Measurements from ENCODE around the gene HTRA1.

HTRA1 gene

GRCh38 chr10:122455376-122456079, 5.8 kb upstream of the HTRA1 start:
- no peak for DNase-seq (ENCODE audit: low read depth)
- no peak overlapping the region for H3K9ac ChIP-seq (ENCODE audit: low read length)

DNA sequence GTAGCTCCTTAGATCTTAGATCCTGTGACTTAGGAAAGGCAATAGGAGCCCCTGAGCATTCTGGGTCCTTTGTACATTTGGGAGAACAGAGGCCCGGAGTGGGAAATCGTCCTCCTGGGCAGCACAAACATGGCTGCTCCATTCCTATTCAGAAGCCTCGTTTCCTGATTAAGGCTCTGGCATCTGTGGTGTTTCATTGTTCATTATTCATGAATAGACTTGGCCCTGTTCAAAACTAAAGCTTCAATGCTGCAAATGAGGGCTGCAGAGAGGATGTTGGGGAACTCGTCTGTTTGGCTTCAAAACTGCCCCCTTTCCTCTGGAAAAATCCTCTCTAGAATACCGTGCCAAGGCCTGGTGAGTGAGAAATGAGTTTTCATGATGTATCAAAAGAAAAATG, 3.4 kb upstream of the HTRA1 start:
- Histone ChIP-seq H3K9ac (ENCODE audit: low read length) (no peak overlapping the region), H3K9me3 (ENCODE audit: control insufficient read depth, low read length) (no peaks in the 10 kb centered on the region), H3K4me3 (ENCODE audit: low read length) (no peak overlapping the region), H3K27me3 (replicated peaks; ENCODE audit: control insufficient read depth, insufficient read depth, low read length) (no peaks in the 10 kb centered on the region), H3K36me3 (ENCODE audit: control insufficient read depth, insufficient read depth, low read length, severe bottlenecking) (no peaks in the 10 kb centered on the region), H3K4me1 (ENCODE audit: control insufficient read depth, insufficient read depth, low read length) (peaks cover 8% of the 10 kb centered on the region)
- DNase-seq (ENCODE audit: low read depth), result no peak

More at GRCh38 chr10:122455376-122456079, 5.8 kb upstream of the HTRA1 start:
- Histone ChIP-seq H3K4me1 (ENCODE audit: control insufficient read depth, insufficient read depth, low read length) (peaks cover 5% of the 10 kb centered on the region), H3K9me3 (ENCODE audit: control insufficient read depth, low read length) (no peaks in the 10 kb centered on the region), H3K27me3 (replicated peaks; ENCODE audit: control insufficient read depth, insufficient read depth, low read length) (no peaks in the 10 kb centered on the region), H3K36me3 (ENCODE audit: control insufficient read depth, insufficient read depth, low read length, severe bottlenecking) (no peaks in the 10 kb centered on the region), H3K4me3 (ENCODE audit: low read length) (no peak overlapping the region)

- Histone ChIP-seq H3K4me1 (ENCODE audit: control insufficient read depth, insufficient read depth, low read length) (peaks cover 15% of the 10 kb centered on the region), H3K36me3 (ENCODE audit: control insufficient read depth, insufficient read depth, low read length, severe bottlenecking) (no peaks in the 10 kb centered on the region), H3K9ac (ENCODE audit: low read length) (no peak overlapping the region), H3K4me3 (ENCODE audit: low read length) (no peak overlapping the region), H3K27me3 (replicated peaks; ENCODE audit: control insufficient read depth, insufficient read depth, low read length) (no peaks in the 10 kb centered on the region), H3K9me3 (ENCODE audit: control insufficient read depth, low read length) (no peaks in the 10 kb centered on the region)
- no peak for DNase-seq (ENCODE audit: low read depth)
Measured at GRCh38 chr10:122458693-122459092, 2.7 kb upstream of the HTRA1 start.

GRCh38 chr10:122459561-122460273, 1.6 kb upstream of the HTRA1 start:
- DNase-seq (ENCODE audit: low read depth), result peak; percentile 50
- Histone ChIP-seq H3K4me1 (ENCODE audit: control insufficient read depth, insufficient read depth, low read length) (peaks cover 25% of the 10 kb centered on the region), H3K9ac (ENCODE audit: low read length) (peak overlapping the region; percentile 84), H3K36me3 (ENCODE audit: control insufficient read depth, insufficient read depth, low read length, severe bottlenecking) (no peaks in the 10 kb centered on the region), H3K9me3 (ENCODE audit: control insufficient read depth, low read length) (no peaks in the 10 kb centered on the region), H3K4me3 (ENCODE audit: low read length) (no peak overlapping the region), H3K27me3 (replicated peaks; ENCODE audit: control insufficient read depth, insufficient read depth, low read length) (no peaks in the 10 kb centered on the region)

DNA sequence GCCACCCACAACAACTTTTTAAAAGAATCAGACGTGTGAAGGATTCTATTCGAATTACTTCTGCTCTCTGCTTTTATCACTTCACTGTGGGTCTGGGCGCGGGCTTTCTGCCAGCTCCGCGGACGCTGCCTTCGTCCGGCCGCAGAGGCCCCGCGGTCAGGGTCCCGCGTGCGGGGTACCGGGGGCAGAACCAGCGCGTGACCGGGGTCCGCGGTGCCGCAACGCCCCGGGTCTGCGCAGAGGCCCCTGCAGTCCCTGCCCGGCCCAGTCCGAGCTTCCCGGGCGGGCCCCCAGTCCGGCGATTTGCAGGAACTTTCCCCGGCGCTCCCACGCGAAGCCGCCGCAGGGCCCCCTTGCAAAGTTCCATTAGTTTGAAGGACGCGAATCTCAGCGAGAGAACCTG, 461 bp upstream of the HTRA1 start:
- H3K9ac ChIP-seq (ENCODE audit: low read length), result peak overlapping the region; percentile 84
- peak overlapping the region; percentile 80 for H3K4me3 ChIP-seq (ENCODE audit: low read length)
- DNase-seq (ENCODE audit: low read depth), result peak; percentile 22
- no peaks in the 10 kb centered on the region for H3K27me3 ChIP-seq (replicated peaks; ENCODE audit: control insufficient read depth, insufficient read depth, low read length)
- H3K9me3 ChIP-seq (ENCODE audit: control insufficient read depth, low read length), result no peaks in the 10 kb centered on the region
- H3K4me1 ChIP-seq (ENCODE audit: control insufficient read depth, insufficient read depth, low read length), result peaks cover 35% of the 10 kb centered on the region
- H3K36me3 ChIP-seq (ENCODE audit: control insufficient read depth, insufficient read depth, low read length, severe bottlenecking), result no peaks in the 10 kb centered on the region

GRCh38 chr10:122461729-122462532, 578 bp downstream of the HTRA1 start:
- H3K9ac ChIP-seq (ENCODE audit: low read length), result peak overlapping the region; percentile 93
- H3K4me1 ChIP-seq (ENCODE audit: control insufficient read depth, insufficient read depth, low read length), result peaks cover 35% of the 10 kb centered on the region
- H3K4me3 ChIP-seq (ENCODE audit: low read length), result peak overlapping the region; percentile 98
- H3K9me3 ChIP-seq (ENCODE audit: control insufficient read depth, low read length), result no peaks in the 10 kb centered on the region
- DNase-seq (ENCODE audit: low read depth), result no peak
- H3K36me3 ChIP-seq (ENCODE audit: control insufficient read depth, insufficient read depth, low read length, severe bottlenecking), result no peaks in the 10 kb centered on the region
- H3K27me3 ChIP-seq (replicated peaks; ENCODE audit: control insufficient read depth, insufficient read depth, low read length), result no peaks in the 10 kb centered on the region

DNA sequence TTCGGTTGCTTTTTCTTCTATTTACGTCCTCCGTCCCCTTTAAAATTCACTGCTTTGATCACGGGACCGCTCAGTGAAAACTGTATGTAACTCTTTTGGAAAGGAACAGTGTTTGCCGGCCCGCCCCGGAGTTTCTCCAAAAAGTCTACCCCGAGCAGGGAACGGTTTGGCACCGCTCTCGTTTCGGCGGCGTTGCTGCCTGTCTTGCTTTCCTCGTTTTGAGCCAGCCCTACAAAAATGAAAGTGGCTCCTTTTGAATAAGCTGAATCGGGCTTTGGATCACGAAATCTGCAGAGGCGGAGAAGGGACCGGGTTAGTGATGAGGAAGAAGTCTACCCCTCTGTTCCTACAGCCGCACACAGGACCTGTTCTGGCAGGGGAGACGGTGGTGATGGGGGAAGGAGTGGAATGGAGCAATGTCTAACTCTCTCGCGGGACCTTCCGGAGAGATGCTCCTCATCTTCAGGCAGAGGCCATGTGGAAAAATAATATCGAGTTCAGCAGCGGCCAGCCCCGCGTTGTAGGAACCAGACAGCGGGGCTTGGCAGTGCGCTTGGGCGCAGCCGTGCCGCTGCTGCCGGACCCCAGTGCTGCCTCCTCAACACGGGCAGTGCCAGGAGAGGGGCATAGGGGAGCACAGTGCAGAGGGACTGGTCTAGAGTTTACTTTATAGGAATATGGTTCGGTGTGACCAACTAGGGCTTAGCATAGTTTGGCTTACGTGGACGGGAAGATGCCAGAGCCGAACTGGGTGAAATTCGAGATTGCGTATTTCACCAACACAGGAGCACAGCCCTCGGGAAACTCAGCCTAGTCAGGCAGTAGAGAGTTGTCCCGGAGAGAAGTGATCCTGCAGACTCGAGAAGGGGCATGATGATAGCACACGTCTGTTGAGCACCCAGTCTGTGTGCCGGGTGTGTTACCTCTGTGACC, 1.4 kb downstream of the HTRA1 start:
- Histone ChIP-seq H3K4me1 (ENCODE audit: control insufficient read depth, insufficient read depth, low read length) (peaks cover 35% of the 10 kb centered on the region), H3K9me3 (ENCODE audit: control insufficient read depth, low read length) (no peaks in the 10 kb centered on the region), H3K27me3 (replicated peaks; ENCODE audit: control insufficient read depth, insufficient read depth, low read length) (no peaks in the 10 kb centered on the region), H3K36me3 (ENCODE audit: control insufficient read depth, insufficient read depth, low read length, severe bottlenecking) (no peaks in the 10 kb centered on the region), H3K4me3 (ENCODE audit: low read length) (peak overlapping the region; percentile 98), H3K9ac (ENCODE audit: low read length) (peak overlapping the region; percentile 93)
- peak; percentile 78 for DNase-seq (ENCODE audit: low read depth)

- Histone ChIP-seq H3K4me3 (ENCODE audit: low read length) (peak overlapping the region; percentile 98), H3K27me3 (replicated peaks; ENCODE audit: control insufficient read depth, insufficient read depth, low read length) (no peaks in the 10 kb centered on the region), H3K4me1 (ENCODE audit: control insufficient read depth, insufficient read depth, low read length) (peaks cover 42% of the 10 kb centered on the region), H3K9ac (ENCODE audit: low read length) (peak overlapping the region; percentile 93), H3K9me3 (ENCODE audit: control insufficient read depth, low read length) (no peaks in the 10 kb centered on the region), H3K36me3 (ENCODE audit: control insufficient read depth, insufficient read depth, low read length, severe bottlenecking) (no peaks in the 10 kb centered on the region)
- no peak for DNase-seq (ENCODE audit: low read depth)
Measured at GRCh38 chr10:122463466-122464249, 2.3 kb downstream of the HTRA1 start.

DNA sequence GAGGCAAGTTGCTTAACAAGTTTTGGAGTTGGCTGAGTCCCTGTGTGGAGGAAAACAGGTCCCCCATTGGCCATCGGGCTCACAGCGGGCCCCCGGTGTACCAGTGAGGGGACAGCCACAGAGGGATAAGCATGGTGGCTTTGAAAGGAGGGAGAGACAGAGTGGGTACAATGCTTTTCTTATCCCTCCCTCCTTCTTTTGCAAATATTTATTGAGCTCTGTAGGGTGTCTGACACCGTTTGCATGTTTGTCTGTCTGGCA, 2.8 kb downstream of the HTRA1 start:
- Histone ChIP-seq H3K9ac (ENCODE audit: low read length) (peak overlapping the region; percentile 93), H3K4me1 (ENCODE audit: control insufficient read depth, insufficient read depth, low read length) (peaks cover 44% of the 10 kb centered on the region)

DNA sequence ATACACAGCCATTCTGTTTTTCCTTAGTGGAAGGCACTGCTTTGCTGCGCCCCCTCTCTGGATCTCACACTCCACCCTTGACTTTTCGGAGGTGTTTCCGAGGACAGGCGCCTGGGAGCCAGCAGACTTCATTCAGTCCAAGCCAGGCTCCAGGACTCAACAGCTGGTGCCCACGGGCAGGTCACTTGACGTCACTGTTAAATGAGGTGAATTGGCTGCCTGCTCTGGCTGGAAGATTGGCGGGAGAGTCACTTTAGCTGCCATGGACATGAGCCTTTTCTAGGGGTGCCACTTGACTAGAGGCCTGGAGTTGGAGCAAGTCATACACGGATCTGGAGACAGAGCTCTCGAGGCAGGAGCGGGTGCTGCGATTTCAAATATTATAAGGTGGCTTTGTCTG, 3.2 kb downstream of the HTRA1 start:
- peaks cover 48% of the 10 kb centered on the region for H3K4me1 ChIP-seq (ENCODE audit: control insufficient read depth, insufficient read depth, low read length)
- H3K36me3 ChIP-seq (ENCODE audit: control insufficient read depth, insufficient read depth, low read length, severe bottlenecking), result no peaks in the 10 kb centered on the region
- no peak overlapping the region for H3K4me3 ChIP-seq (ENCODE audit: low read length)
- DNase-seq (ENCODE audit: low read depth), result no peak
- no peaks in the 10 kb centered on the region for H3K9me3 ChIP-seq (ENCODE audit: control insufficient read depth, low read length)
- H3K27me3 ChIP-seq (replicated peaks; ENCODE audit: control insufficient read depth, insufficient read depth, low read length), result no peaks in the 10 kb centered on the region
- H3K9ac ChIP-seq (ENCODE audit: low read length), result no peak overlapping the region

More for the DNA sequence above, 2.8 kb downstream of the HTRA1 start:
- Histone ChIP-seq H3K4me3 (ENCODE audit: low read length) (peak overlapping the region; percentile 98), H3K27me3 (replicated peaks; ENCODE audit: control insufficient read depth, insufficient read depth, low read length) (no peaks in the 10 kb centered on the region), H3K36me3 (ENCODE audit: control insufficient read depth, insufficient read depth, low read length, severe bottlenecking) (no peaks in the 10 kb centered on the region), H3K9me3 (ENCODE audit: control insufficient read depth, low read length) (no peaks in the 10 kb centered on the region)
- DNase-seq (ENCODE audit: low read depth), result no peak

Measured in adipocyte (in vitro differentiated cells).